ENCODE measurements around the gene FNBP1L. TPM values are rescaled to one million over a fixed set of nuclear protein-coding genes. Genes with fewer than 3 reads are reported as not detected.

FNBP1L gene
- total RNA-seq, 4 donors from 2014 or later: 68.7 to 86.0 (median 72.9) TPM

- Histone ChIP-seq H3K27me3 (no peaks in the 10 kb centered on the region), H3K9me3 (no peaks in the 10 kb centered on the region), H3K27ac (no peak overlapping the region), H3K36me3 (no peaks in the 10 kb centered on the region), H3K4me1 (peaks cover 20 to 31% of the 10 kb centered on the region in 2 donors), H3K4me3 (replicated peaks in 1 of 3) (no peak overlapping the region)
- intact Hi-C loops (cut with DNase I): no loop called here
- TF ChIP-seq CTCF (IDR thresholded peaks at IDR 0.05) (no peak), POLR2A (IDR thresholded peaks at IDR 0.05) (no peak)
- 89 to 91% methylated on average over 8 of the region's 8 CpGs for WGBS, 2 donors
- no peak for DNase-seq
Observed at GRCh38 chr1:93504247-93505033, 56.5 kb downstream of the FNBP1L start.

GRCh38 chr1:93506126-93506525 is 58.2 kb downstream of the FNBP1L start:
- Histone ChIP-seq H3K4me1 (peaks cover 15 to 17% of the 10 kb centered on the region in 2 donors), H3K27me3 (no peaks in the 10 kb centered on the region), H3K9me3 (no peaks in the 10 kb centered on the region), H3K36me3 (no peaks in the 10 kb centered on the region), H3K4me3 (replicated peaks in 1 of 3) (no peak overlapping the region), H3K27ac (no peak overlapping the region)
- WGBS, 2 donors: 93 to 94% methylated on average over 3 of the region's 3 CpGs
- intact Hi-C loops (cut with DNase I): no loop called here
- DNase-seq: no peak
- TF ChIP-seq POLR2A (IDR thresholded peaks at IDR 0.05) (no peak), CTCF (IDR thresholded peaks at IDR 0.05) (no peak)

- Histone ChIP-seq H3K9me3 (no peaks in the 10 kb centered on the region), H3K27ac (no peak overlapping the region), H3K36me3 (no peaks in the 10 kb centered on the region), H3K27me3 (no peaks in the 10 kb centered on the region), H3K4me1 (no peaks in the 10 kb centered on the region), H3K4me3 (replicated peaks in 1 of 3) (no peak overlapping the region)
- intact Hi-C loops (cut with DNase I): no loop called here
- TF ChIP-seq CTCF (IDR thresholded peaks at IDR 0.05) (no peak), POLR2A (IDR thresholded peaks at IDR 0.05) (no peak)
- DNase-seq: no peak
- 92 to 94% methylated on average over 5 of the region's 5 CpGs for WGBS, 2 donors
Observed at GRCh38 chr1:93516164-93516563, 68.2 kb downstream of the FNBP1L start.

GRCh38 chr1:93518516-93518915 is 70.6 kb downstream of the FNBP1L start:
- Histone ChIP-seq H3K4me1 (no peaks in the 10 kb centered on the region), H3K27ac (no peak overlapping the region), H3K9me3 (no peaks in the 10 kb centered on the region), H3K27me3 (no peaks in the 10 kb centered on the region), H3K4me3 (replicated peaks in 1 of 3) (no peak overlapping the region), H3K36me3 (no peaks in the 10 kb centered on the region)
- intact Hi-C loops (cut with DNase I): no loop called here
- no peak for TF ChIP-seq POLR2A (IDR thresholded peaks at IDR 0.05)
- no peak for TF ChIP-seq CTCF (IDR thresholded peaks at IDR 0.05)
- no peak for DNase-seq

- no peak for DNase-seq
- 92 to 94% methylated on average over 2 to 3 of the region's 3 CpGs for WGBS, 2 donors
- intact Hi-C loops (cut with DNase I): no loop called here
Observed at GRCh38 chr1:93519199-93519829, 71.4 kb downstream of the FNBP1L start.

More at GRCh38 chr1:93519199-93519829, 71.4 kb downstream of the FNBP1L start:
- Histone ChIP-seq H3K9me3 (no peaks in the 10 kb centered on the region), H3K4me1 (no peaks in the 10 kb centered on the region), H3K27ac (no peak overlapping the region), H3K27me3 (no peaks in the 10 kb centered on the region), H3K36me3 (no peaks in the 10 kb centered on the region), H3K4me3 (replicated peaks in 1 of 3) (no peak overlapping the region)
- TF ChIP-seq CTCF (IDR thresholded peaks at IDR 0.05) (no peak), POLR2A (IDR thresholded peaks at IDR 0.05) (no peak)
